Mesenchymal stem cell (in vitro differentiated cells and primary cell): ENCODE data around the gene CACNA1C.

ENCODE experiments used
- DNase-seq: peaks from one replicate; pipeline ENCODE4 v3.0.0-alpha.2; 2013
- H2AFZ ChIP-seq: one replicate; pipeline ENCODE4 v1.6.1; 2013; ENCODE audit warnings: low read depth, mild to moderate bottlenecking, control low read depth, inconsistent platforms, low read length, moderate library complexity
- H2AK5ac ChIP-seq: 2 replicates; pipeline ENCODE4 v1.6.1; 2013; ENCODE audit warnings: low read length, moderate library complexity, mild to moderate bottlenecking, inconsistent platforms; ENCODE audit not compliant: severe bottlenecking
- H2BK120ac ChIP-seq: one replicate; pipeline ENCODE4 v1.6.1; 2013; ENCODE audit warnings: low read depth, mild to moderate bottlenecking, inconsistent platforms, low read length, moderate library complexity
- H2BK12ac ChIP-seq, 2 experiments: one replicate each; pipeline ENCODE4 v1.6.1; 2013; ENCODE audit warnings: inconsistent platforms in 2 of 2, low read length in 2 of 2, mild to moderate bottlenecking in 2 of 2, moderate library complexity in 2 of 2, control low read depth in 1 of 2
- H2BK15ac ChIP-seq: one replicate; pipeline ENCODE4 v1.6.1; 2013; ENCODE audit warnings: mild to moderate bottlenecking, low read depth, inconsistent platforms; ENCODE audit not compliant: poor library complexity, severe bottlenecking
- H2BK5ac ChIP-seq: 2 replicates; pipeline ENCODE4 v1.6.1; 2013; ENCODE audit warnings: low read depth, mild to moderate bottlenecking, low read length, control low read depth, inconsistent platforms; ENCODE audit not compliant: poor library complexity, severe bottlenecking
- H3K14ac ChIP-seq, 2 experiments: one replicate each; pipeline ENCODE4 v1.6.1; 2013; ENCODE audit warnings: inconsistent platforms in 2 of 2, low read length in 2 of 2, control low read depth in 1 of 2, mild to moderate bottlenecking in 1 of 2, moderate library complexity in 1 of 2
- H3K18ac ChIP-seq, 2 experiments: one replicate each; pipeline ENCODE4 v1.6.1; 2013; ENCODE audit warnings: inconsistent platforms in 2 of 2, low read length in 2 of 2, control low read depth in 1 of 2, low read depth in 1 of 2, mild to moderate bottlenecking in 1 of 2
- H3K23ac ChIP-seq, 2 experiments: one replicate each; pipeline ENCODE4 v1.6.1; 2013; ENCODE audit warnings: inconsistent platforms in 2 of 2, low read length in 2 of 2, mild to moderate bottlenecking in 2 of 2, moderate library complexity in 2 of 2, control low read depth in 1 of 2
- H3K27ac ChIP-seq: 2 replicates; pipeline ENCODE4 v1.5.1; 2013; ENCODE audit warnings: mild to moderate bottlenecking, moderate library complexity, low read length, control low read depth, inconsistent platforms; ENCODE audit not compliant: poor library complexity, severe bottlenecking
- H3K27me3 ChIP-seq, 2 experiments: 2 replicates each; pipeline versions ENCODE4 v1.6.1 to v1.7.0; 2013; ENCODE audit warnings: low read length in 2 of 2, mild to moderate bottlenecking in 2 of 2, moderate library complexity in 2 of 2, control low read depth in 1 of 2, inconsistent platforms in 1 of 2; ENCODE audit not compliant: control insufficient read depth in 1 of 2, insufficient read depth in 1 of 2
- H3K36me3 ChIP-seq, 2 experiments: 2 replicates each; pipeline versions ENCODE4 v1.6.1 to v1.7.0; 2013; ENCODE audit warnings: low read length in 2 of 2, control low read depth in 1 of 2, inconsistent platforms in 1 of 2, low read depth in 1 of 2, mild to moderate bottlenecking in 1 of 2; ENCODE audit not compliant: insufficient read depth in 2 of 2, control insufficient read depth in 1 of 2
- H3K4ac ChIP-seq, 2 experiments: one replicate each; pipeline ENCODE4 v1.6.1; 2013; ENCODE audit warnings: inconsistent platforms in 2 of 2, low read length in 2 of 2, mild to moderate bottlenecking in 2 of 2, moderate library complexity in 2 of 2, control low read depth in 1 of 2, low read depth in 1 of 2
- H3K4me1 ChIP-seq: 2 replicates; pipeline ENCODE4 v1.6.1; 2013; ENCODE audit warnings: low read depth, low read length, control low read depth; ENCODE audit not compliant: control insufficient read depth, insufficient read depth
- H3K4me2 ChIP-seq: 2 replicates; pipeline ENCODE4 v1.6.1; 2013; ENCODE audit warnings: low read length, mild to moderate bottlenecking, inconsistent platforms; ENCODE audit not compliant: poor library complexity, severe bottlenecking
- H3K4me3 ChIP-seq, 2 experiments: 2 replicates each; pipeline versions ENCODE4 v1.5.1 to v1.7.0; 2013; ENCODE audit warnings: low read length in 2 of 2, mild to moderate bottlenecking in 2 of 2, control low read depth in 1 of 2, low read depth in 1 of 2; ENCODE audit not compliant: insufficient read depth in 1 of 2
- H3K79me1 ChIP-seq: replicated peaks from 2 replicates; pipeline ENCODE4 v1.6.1; 2013; ENCODE audit warnings: mild to moderate bottlenecking, control low read depth, low read length, inconsistent platforms; ENCODE audit not compliant: poor library complexity, severe bottlenecking
- H3K9ac ChIP-seq: 2 replicates; pipeline ENCODE4 v1.7.0; 2013; ENCODE audit warnings: mild to moderate bottlenecking, low read length, moderate library complexity
- H3K9me3 ChIP-seq: 2 replicates; pipeline ENCODE4 v1.7.0; 2013; ENCODE audit warnings: mild to moderate bottlenecking, low read length; ENCODE audit not compliant: control insufficient read depth
- H4K8ac ChIP-seq: one replicate; pipeline ENCODE4 v1.6.1; 2013; ENCODE audit warnings: inconsistent platforms, mild to moderate bottlenecking, low read length, moderate library complexity
- H4K91ac ChIP-seq: one replicate; pipeline ENCODE4 v1.6.1; 2013; ENCODE audit warnings: mild to moderate bottlenecking, low read length, inconsistent platforms
- WGBS: methylation state at CpG from one replicate; pipeline ENCODE4 v1.1.7; 2013; ENCODE audit warnings: mixed read lengths; 5-methylcytosine and 5-hydroxymethylcytosine counted together

Gene CACNA1C

GRCh38 chr12:2288875-2289274 lies 236.1 kb downstream of the CACNA1C start:
- no peak overlapping the region for H2AFZ ChIP-seq
- H3K4ac ChIP-seq, result no peak overlapping the region
- WGBS, result 76% methylated on average over 5 of the region's 5 CpGs
- H4K91ac ChIP-seq, result no peak overlapping the region
- H2BK15ac ChIP-seq, result no peak overlapping the region
- H2BK5ac ChIP-seq, result no peak overlapping the region
- no peaks in the 10 kb centered on the region for H3K79me1 ChIP-seq
- no peak overlapping the region for H3K18ac ChIP-seq
- no peak overlapping the region for H3K9ac ChIP-seq
- H3K4me1 ChIP-seq, result peaks cover 14% of the 10 kb centered on the region
- no peak overlapping the region for H2AK5ac ChIP-seq
- H3K9me3 ChIP-seq, result no peaks in the 10 kb centered on the region
- DNase-seq, result no peak
- H3K14ac ChIP-seq, result no peak overlapping the region
- no peak overlapping the region for H3K27ac ChIP-seq
- no peak overlapping the region for H3K4me2 ChIP-seq
- no peak overlapping the region for H3K4me3 ChIP-seq
- H3K36me3 ChIP-seq, result no peaks in the 10 kb centered on the region
- H3K23ac ChIP-seq, result no peak overlapping the region
- H2BK12ac ChIP-seq, result peak overlapping the region; percentile 15 to 34
- no peak overlapping the region for H4K8ac ChIP-seq
- no peak overlapping the region for H2BK120ac ChIP-seq
- no peaks in the 10 kb centered on the region for H3K27me3 ChIP-seq

- no peak overlapping the region for H3K4me2 ChIP-seq
- 97% methylated on average over 10 of the region's 10 CpGs for WGBS
Measured at GRCh38 chr12:2289525-2289924, 236.7 kb downstream of the CACNA1C start.

GRCh38 chr12:2290091-2290490 lies 237.3 kb downstream of the CACNA1C start:
- Histone ChIP-seq H3K14ac (no peak overlapping the region), H3K18ac (no peak overlapping the region), H3K4ac (no peak overlapping the region), H2BK15ac (no peak overlapping the region), H3K79me1 (no peaks in the 10 kb centered on the region), H4K91ac (no peak overlapping the region), H2AFZ (no peak overlapping the region), H3K23ac (no peak overlapping the region), H3K4me3 (no peak overlapping the region), H4K8ac (no peak overlapping the region), H3K9me3 (no peaks in the 10 kb centered on the region), H2BK120ac (no peak overlapping the region), H2AK5ac (no peak overlapping the region), H2BK12ac (no peak overlapping the region), H2BK5ac (no peak overlapping the region), H3K4me2 (no peak overlapping the region), H3K27ac (no peak overlapping the region), H3K36me3 (no peaks in the 10 kb centered on the region), H3K27me3 (no peaks in the 10 kb centered on the region), H3K9ac (no peak overlapping the region), H3K4me1 (peaks cover 14% of the 10 kb centered on the region)
- DNase-seq, result no peak
- WGBS, result 97% methylated on average over 4 of the region's 4 CpGs

More at GRCh38 chr12:2289525-2289924, 236.7 kb downstream of the CACNA1C start:
- Histone ChIP-seq H2BK5ac (no peak overlapping the region), H3K9ac (no peak overlapping the region), H3K14ac (no peak overlapping the region), H2BK15ac (no peak overlapping the region), H2BK12ac (no peak overlapping the region), H2BK120ac (no peak overlapping the region), H3K9me3 (no peaks in the 10 kb centered on the region), H3K36me3 (no peaks in the 10 kb centered on the region), H3K27ac (no peak overlapping the region), H3K4me3 (no peak overlapping the region), H3K79me1 (no peaks in the 10 kb centered on the region), H2AFZ (no peak overlapping the region), H3K4ac (no peak overlapping the region), H3K23ac (no peak overlapping the region), H4K8ac (no peak overlapping the region), H3K18ac (no peak overlapping the region), H2AK5ac (no peak overlapping the region), H3K27me3 (no peaks in the 10 kb centered on the region), H3K4me1 (peaks cover 14% of the 10 kb centered on the region), H4K91ac (no peak overlapping the region)
- DNase-seq, result no peak

GRCh38 chr12:2290516-2291065 lies 237.8 kb downstream of the CACNA1C start:
- H3K27ac ChIP-seq, result no peak overlapping the region
- H2BK120ac ChIP-seq, result no peak overlapping the region
- no peak overlapping the region for H3K18ac ChIP-seq
- no peak overlapping the region for H2AFZ ChIP-seq
- no peaks in the 10 kb centered on the region for H3K27me3 ChIP-seq
- no peak overlapping the region for H2AK5ac ChIP-seq
- no peak overlapping the region for H4K91ac ChIP-seq
- H3K23ac ChIP-seq, result no peak overlapping the region
- H3K36me3 ChIP-seq, result no peaks in the 10 kb centered on the region
- H3K4me3 ChIP-seq, result no peak overlapping the region
- H3K9me3 ChIP-seq, result no peaks in the 10 kb centered on the region
- H2BK12ac ChIP-seq, result no peak overlapping the region
- H2BK15ac ChIP-seq, result no peak overlapping the region
- 90% methylated on average over 6 of the region's 6 CpGs for WGBS
- no peak overlapping the region for H3K4me2 ChIP-seq
- H3K4ac ChIP-seq, result no peak overlapping the region
- no peak for DNase-seq
- no peaks in the 10 kb centered on the region for H3K79me1 ChIP-seq
- H2BK5ac ChIP-seq, result no peak overlapping the region
- peaks cover 15% of the 10 kb centered on the region for H3K4me1 ChIP-seq
- no peak overlapping the region for H4K8ac ChIP-seq
- no peak overlapping the region for H3K9ac ChIP-seq
- no peak overlapping the region for H3K14ac ChIP-seq
